Left forelimb (tissue), 1 donor: ENCODE results near the gene SPRR1B.
"Not testable (repeated sequence)": the region's sequence is repeated elsewhere in the genome, so short reads cannot be mapped to it uniquely, and the experiment has no call there.

Experiments
- DNase-seq: peaks from one replicate; pipeline ENCODE4 v3.0.0-alpha.2; 2018; ENCODE audit warnings: low spot score

SPRR1B gene, protein sequence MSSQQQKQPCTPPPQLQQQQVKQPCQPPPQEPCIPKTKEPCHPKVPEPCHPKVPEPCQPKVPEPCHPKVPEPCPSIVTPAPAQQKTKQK

DNA sequence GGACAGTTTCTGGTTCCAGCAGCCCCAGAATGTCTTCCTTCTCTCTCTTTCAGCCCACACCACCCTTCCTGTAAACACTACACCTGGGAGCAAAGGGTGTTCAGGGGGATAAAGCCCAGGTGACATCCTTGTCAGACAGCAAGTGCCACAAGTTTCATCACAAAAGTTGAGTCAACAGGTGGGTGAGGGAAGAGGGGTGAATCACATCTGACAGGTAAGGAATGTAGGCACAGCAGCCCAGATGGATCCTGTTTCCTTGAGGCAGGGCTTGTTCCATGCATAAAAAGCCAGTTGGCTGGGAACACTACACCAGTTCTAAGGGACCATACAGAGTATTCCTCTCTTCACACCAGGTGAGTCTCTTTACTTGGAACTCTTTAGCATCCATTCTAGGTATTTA is at the start of gene SPRR1B:
Gene SPRR1B, plus strand, starts transcription at position 309 of the 400 bp plus-strand sequence. CDS start 1,143 bp downstream, outside the sequence.
- no peak for DNase-seq

- no peak for DNase-seq
Measured at GRCh38 chr1:152982076-152982475, 48.9 kb upstream of the SPRR1B start.

GRCh38 chr1:152983234-152983633 is 47.8 kb upstream of the SPRR1B start:
- DNase-seq: no peak

GRCh38 chr1:152983743-152984142 is 47.3 kb upstream of the SPRR1B start, which contains the start of gene SPRR1A:
SPRR1A (plus strand) TSS chr1:152984081; CDS start chr1:152985231, 1,150 bp downstream.
- DNase-seq: no peak

DNA sequence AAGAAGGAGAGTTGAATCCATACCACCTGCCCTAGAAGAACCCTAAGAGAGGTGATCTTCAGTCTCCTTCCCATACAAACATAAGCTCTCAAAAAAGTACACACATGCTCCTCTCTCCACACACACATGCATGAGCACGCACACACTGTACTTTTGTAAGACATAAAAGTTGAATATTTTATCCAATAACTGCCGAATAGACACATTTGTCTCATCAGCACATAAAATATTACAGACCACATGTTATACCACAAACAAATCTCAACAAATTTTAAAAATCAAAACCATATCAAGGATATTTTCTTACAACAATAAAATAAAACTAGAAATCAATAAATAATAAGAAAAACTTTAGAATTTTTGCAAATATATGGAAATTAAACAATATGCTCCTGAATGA is 44.4 kb upstream of the SPRR1B start:
- DNase-seq: no peak

DNA sequence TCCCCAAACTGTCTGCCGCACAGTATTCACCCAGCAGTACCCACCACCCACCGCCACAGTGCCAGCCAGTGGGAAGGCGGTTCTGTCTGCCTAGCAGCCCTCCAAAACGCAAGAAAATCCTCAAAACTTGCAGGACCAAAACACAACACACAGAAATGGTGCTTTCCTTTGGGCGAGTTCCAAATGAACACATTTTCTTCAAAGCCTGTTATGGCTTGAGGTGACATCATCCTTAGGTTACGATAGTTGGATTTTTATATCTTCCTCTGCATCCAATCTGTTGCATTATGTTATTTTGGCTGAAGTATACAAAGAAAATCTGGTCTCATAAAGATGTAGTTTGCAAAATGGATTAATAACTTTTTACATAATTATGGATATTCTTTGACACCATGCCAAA is 37.8 kb upstream of the SPRR1B start:
- DNase-seq: no peak

DNA sequence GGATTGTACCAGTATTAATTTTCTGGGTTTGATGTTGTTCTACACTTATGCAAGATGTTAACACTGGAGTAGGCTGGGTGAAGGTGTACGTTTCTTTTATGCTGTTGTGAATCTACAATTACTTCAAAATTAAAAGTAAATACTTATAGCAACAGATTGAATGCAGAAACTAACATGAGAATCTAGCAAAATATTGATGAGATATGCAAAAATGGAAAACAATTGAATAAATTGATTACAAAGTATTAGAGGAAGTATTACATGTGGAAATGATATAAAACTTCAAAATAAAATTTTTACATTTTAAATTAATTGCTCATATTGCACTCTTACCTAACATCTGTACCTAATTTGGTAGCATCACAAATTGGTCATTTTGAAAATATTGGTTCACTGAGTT is 35.2 kb upstream of the SPRR1B start:
- no peak for DNase-seq

GRCh38 chr1:152996633-152997400 is 34.2 kb upstream of the SPRR1B start:
- DNase-seq: no peak

DNA sequence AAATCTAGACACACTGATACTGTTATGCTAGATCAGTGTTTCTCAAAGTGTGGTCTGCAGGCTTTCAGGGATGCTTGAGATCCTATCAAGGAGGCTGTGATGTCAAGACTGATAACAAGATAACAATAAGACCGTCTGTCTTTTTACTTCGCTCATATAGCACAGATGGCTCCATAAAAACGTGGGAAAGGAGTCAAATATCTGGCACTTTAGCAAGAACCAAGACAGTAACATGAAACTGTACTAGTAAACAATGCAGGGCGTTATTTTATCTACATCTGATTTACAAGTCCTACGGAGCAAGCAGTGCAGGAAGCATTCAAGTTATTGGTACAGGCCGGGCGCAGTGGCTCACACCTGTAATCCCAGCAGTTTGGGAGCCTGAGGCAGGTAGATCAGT is 33.1 kb upstream of the SPRR1B start:
- no peak for DNase-seq

- no peak for DNase-seq
Measured at GRCh38 chr1:152998476-152998875, 32.5 kb upstream of the SPRR1B start.

DNA sequence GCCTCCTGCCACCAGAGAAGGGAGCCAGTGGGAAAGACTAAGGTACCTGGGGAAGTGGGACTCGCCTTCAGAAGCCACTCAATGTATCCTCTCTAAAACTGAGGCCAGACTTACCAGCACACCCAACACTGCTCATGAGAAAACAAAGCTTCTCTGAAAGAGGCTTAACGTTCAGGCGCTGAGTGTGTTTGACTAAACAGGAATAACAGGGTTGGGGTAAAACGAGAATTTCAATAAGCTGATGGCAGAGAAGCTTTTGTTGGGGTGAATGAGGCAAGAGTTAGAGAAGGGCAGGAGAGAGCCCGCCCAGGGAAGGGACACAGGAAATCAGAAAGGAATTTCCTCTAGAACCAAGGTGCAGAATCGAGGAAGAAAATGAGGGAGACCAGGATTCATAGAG is 31.2 kb upstream of the SPRR1B start:
- DNase-seq: no peak

DNA sequence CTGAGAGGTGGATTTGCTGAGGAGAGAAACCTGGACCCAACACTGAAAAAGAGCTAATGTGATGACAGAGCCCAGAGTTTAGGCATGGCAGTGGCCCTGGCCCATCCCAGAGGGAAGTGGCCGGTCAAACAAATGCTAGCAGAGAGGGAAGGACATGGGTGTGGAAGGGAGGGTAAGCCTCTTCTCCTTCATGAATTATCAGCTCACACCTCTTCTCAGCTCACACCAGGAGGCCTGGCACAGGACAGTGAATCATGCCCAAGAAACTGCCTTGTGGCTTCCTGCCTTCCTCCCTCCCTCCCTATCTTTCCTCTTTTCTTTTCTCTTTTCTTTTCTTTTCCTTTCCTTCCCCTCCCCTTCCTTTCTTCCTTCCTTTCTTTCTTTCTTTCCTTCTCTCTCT is 30.7 kb upstream of the SPRR1B start:
- no peak for DNase-seq

- no peak for DNase-seq
Measured at GRCh38 chr1:153001382-153001781, 29.6 kb upstream of the SPRR1B start, which contains the start of gene SPRR3. SPRR3 (plus strand) TSS chr1:153001749; CDS start chr1:153003021, 1,272 bp downstream.

DNA sequence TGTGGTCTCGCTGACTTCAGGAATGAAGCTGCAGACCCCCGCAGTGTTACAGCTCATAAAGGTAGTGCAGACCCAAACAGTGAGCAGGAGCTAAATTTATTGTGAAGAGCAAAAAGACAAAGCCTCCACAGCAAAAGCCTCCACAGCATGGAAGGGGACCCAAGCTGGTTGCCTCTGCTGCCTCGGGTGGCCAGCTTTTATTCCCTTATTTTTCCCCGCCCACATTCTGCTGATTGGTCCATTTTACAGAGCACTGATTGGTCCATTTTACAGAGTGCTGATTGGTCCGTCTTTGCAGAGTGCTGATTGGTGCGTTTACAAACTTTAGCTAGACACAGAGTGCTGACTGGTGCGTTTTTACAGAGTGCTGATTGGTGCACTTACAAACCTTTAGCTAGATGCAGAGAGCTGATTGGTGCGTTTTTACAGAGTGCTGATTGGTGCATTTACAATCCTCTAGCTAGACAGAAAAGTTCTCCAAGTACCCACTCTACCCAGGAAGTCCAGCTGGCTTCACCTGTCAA is 19.7 kb upstream of the SPRR1B start:
- DNase-seq: not testable (repeated sequence)

GRCh38 chr1:153021829-153022228 is 9.2 kb upstream of the SPRR1B start:
- not testable (repeated sequence) for DNase-seq

DNA sequence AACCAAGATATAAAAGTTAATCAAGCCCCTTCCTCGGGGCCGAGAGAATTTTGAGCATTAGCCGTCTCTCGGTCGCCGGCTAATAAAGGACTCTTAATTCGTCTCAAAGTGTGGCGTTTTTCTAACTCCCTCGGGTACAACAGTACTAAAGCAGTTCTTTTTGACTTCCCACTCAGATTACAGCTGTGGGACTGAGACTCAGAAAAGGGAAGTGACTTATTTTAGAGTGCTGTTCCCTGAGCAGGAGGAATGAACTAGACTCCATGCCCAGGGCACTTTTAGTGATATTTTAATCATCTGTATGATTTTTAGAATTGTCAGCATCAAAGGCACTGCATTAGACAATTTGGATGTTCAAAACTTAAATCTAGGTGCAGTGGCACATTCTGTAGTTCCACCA is 8.7 kb upstream of the SPRR1B start:
- not testable (repeated sequence) for DNase-seq

- DNase-seq: no peak
Measured at GRCh38 chr1:153023109-153023508, 7.9 kb upstream of the SPRR1B start.

DNA sequence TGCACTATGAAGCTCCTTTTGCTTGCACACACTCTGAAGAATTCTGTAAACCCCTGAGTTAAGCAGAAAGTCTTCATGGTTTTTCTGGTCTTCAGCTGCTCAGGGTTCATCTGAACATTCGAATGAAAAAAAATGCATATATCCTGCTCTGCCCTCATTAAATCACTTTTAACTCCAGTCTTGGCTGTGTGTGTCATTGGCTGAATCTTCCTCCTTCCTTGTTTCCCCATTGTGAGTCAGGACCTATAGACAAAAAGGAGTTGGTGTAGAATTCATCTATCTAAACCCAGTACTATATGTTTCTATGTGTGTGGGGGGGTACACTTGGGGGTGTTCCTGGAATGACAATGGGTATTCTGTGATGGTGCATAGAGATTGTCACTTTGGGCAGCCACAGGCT is 6.6 kb upstream of the SPRR1B start:
- DNase-seq: no peak

DNA sequence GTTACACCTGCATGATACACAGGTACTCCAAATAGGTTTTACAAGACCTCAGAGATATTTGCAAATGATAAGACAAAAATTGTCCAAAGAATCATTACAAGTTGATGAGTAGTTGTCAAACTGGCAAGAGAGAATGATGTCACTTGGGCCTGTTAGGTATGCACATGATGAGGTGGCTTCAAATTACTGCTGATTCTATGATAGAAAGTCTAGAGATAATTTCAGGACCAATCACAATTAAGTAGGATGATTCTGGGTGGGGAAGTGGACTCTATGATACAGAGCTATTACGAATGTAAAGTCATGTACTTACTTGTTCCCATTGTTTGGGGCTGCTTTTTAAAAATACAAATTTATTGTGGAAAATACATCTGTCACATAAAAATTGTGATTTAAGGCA is 5.2 kb upstream of the SPRR1B start:
- DNase-seq: no peak

GRCh38 chr1:153028766-153029165 is 2.2 kb upstream of the SPRR1B start:
- no peak for DNase-seq

- no peak for DNase-seq
Measured at GRCh38 chr1:153032073-153032472, 1.1 kb downstream of the SPRR1B start.

DNA sequence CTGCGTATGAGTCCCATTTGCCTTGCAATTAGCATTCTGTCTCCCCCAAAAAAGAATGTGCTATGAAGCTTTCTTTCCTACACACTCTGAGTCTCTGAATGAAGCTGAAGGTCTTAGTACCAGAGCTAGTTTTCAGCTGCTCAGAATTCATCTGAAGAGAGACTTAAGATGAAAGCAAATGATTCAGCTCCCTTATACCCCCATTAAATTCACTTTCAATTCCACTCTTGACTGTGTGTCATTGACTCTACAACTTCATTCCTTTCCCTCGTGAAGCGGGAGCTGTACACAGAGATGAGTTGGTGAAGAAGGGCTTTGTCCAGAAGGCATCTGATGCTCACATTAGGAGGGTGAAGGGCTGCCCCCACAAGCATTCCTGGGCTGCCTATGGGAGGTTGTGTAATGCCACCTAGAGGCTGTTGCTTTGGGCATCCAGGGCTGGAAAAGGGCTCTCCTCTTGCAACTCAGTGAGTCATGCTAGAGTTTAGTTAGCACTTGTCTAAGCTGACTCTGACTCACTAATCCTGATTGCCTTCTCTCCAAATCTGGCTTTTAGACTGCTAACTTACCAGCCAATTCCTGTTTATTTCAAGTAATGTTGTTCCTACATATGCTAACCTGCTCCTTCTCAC is 1.8 kb downstream of the SPRR1B start:
- DNase-seq: no peak

- DNase-seq: no peak
Measured at GRCh38 chr1:153035211-153035610, 4.2 kb downstream of the SPRR1B start.
